ENCODE data around the gene LSAMP. TPM values are rescaled to one million over a fixed set of nuclear protein-coding genes. Genes with fewer than 3 reads are reported as not detected.

Gene LSAMP
- polyA plus RNA-seq, 3 donors, result not detected

GRCh38 chr3:115960799-115961198 lies 484.5 kb downstream of the LSAMP start:
- Mint-ChIP-seq H3K27me3 (ENCODE audit: low read depth in 3 of 3) (peaks cover 0 to 3% (median 2%) of the 10 kb centered on the region in 3 donors), H3K4me3 (no peak overlapping the region), H3K27ac (no peak overlapping the region), H3K9me3 (peaks cover 0 to 1% (median 0%) of the 10 kb centered on the region in 7 donors), H3K36me3 (no peaks in the 10 kb centered on the region), H3K4me1 (no peaks in the 10 kb centered on the region)
- no peak for TF ChIP-seq CTCF (IDR thresholded peaks at IDR 0.05)
- intact Hi-C loops (cut with micrococcal nuclease), result no loop called here
- Histone ChIP-seq H3K79me2 (ENCODE audit: insufficient read depth, low read length) (no peaks in the 10 kb centered on the region), H2AFZ (ENCODE audit: insufficient read depth, low read depth, low read length, poor library complexity, severe bottlenecking) (no peak overlapping the region), H4K20me1 (ENCODE audit: insufficient read depth, low read length) (no peaks in the 10 kb centered on the region), H3K4me2 (replicated peaks; ENCODE audit: extremely low read depth, low read length, poor library complexity, severe bottlenecking) (no peak overlapping the region), H3K27ac (ENCODE audit: low read depth in 1 of 2, low read length in 2 of 2) (no peak overlapping the region), H3K4me1 (ENCODE audit: control insufficient read depth in 1 of 2, insufficient read depth in 2 of 2, low read length in 2 of 2) (no peaks in the 10 kb centered on the region), H3K9me3 (replicated peaks in 1 of 2; ENCODE audit: control insufficient read depth in 1 of 2, insufficient read depth in 1 of 2, low read length in 2 of 2) (no peaks in the 10 kb centered on the region), H3K36me3 (replicated peaks in 1 of 2; ENCODE audit: control insufficient read depth in 1 of 2, insufficient read depth in 2 of 2, low read length in 2 of 2) (no peaks in the 10 kb centered on the region), H3K27me3 (ENCODE audit: control insufficient read depth in 2 of 2, insufficient read depth in 2 of 2, low read length in 2 of 2) (no peaks in the 10 kb centered on the region), H3K4me3 (replicated peaks in 1 of 3; ENCODE audit: low read depth in 2 of 3, low read length in 3 of 3) (no peak overlapping the region), H3K9ac (ENCODE audit: insufficient read depth, low read length, poor library complexity, severe bottlenecking) (no peak overlapping the region)
- no peak for DNase-seq
- 74% methylated on average over 5 of the region's 5 CpGs for WGBS (ENCODE audit: insufficient coverage)

- H3K9ac ChIP-seq (ENCODE audit: insufficient read depth, low read length, poor library complexity, severe bottlenecking), result no peak overlapping the region
- H3K27me3 Mint-ChIP-seq (ENCODE audit: low read depth in 3 of 3), result peaks cover 1 to 5% (median 4%) of the 10 kb centered on the region in 3 donors
- peaks cover 0 to 2% (median 0%) of the 10 kb centered on the region in 7 donors for H3K9me3 Mint-ChIP-seq
- intact Hi-C loops (cut with micrococcal nuclease), result no loop called here
- no peaks in the 10 kb centered on the region for H3K27me3 ChIP-seq (ENCODE audit: control insufficient read depth in 2 of 2, insufficient read depth in 2 of 2, low read length in 2 of 2)
- no peak overlapping the region for H2AFZ ChIP-seq (ENCODE audit: insufficient read depth, low read depth, low read length, poor library complexity, severe bottlenecking)
- WGBS (ENCODE audit: insufficient coverage), result no CpG with 5 or more reads among the region's 5 CpGs
- no peaks in the 10 kb centered on the region for H3K36me3 ChIP-seq (replicated peaks in 1 of 2; ENCODE audit: control insufficient read depth in 1 of 2, insufficient read depth in 2 of 2, low read length in 2 of 2)
- no peak overlapping the region for H3K4me2 ChIP-seq (replicated peaks; ENCODE audit: extremely low read depth, low read length, poor library complexity, severe bottlenecking)
- TF ChIP-seq CTCF (IDR thresholded peaks at IDR 0.05), result no peak
- no peaks in the 10 kb centered on the region for H3K36me3 Mint-ChIP-seq
- H3K4me1 ChIP-seq (ENCODE audit: control insufficient read depth in 1 of 2, insufficient read depth in 2 of 2, low read length in 2 of 2), result no peaks in the 10 kb centered on the region
- H3K79me2 ChIP-seq (ENCODE audit: insufficient read depth, low read length), result no peaks in the 10 kb centered on the region
- H4K20me1 ChIP-seq (ENCODE audit: insufficient read depth, low read length), result no peaks in the 10 kb centered on the region
- no peak overlapping the region for H3K4me3 Mint-ChIP-seq
- no peak overlapping the region for H3K27ac Mint-ChIP-seq
- no peaks in the 10 kb centered on the region for H3K4me1 Mint-ChIP-seq
- H3K9me3 ChIP-seq (replicated peaks in 1 of 2; ENCODE audit: control insufficient read depth in 1 of 2, insufficient read depth in 1 of 2, low read length in 2 of 2), result no peaks in the 10 kb centered on the region
- no peak overlapping the region for H3K4me3 ChIP-seq (replicated peaks in 1 of 3; ENCODE audit: low read depth in 2 of 3, low read length in 3 of 3)
- DNase-seq, result no peak
- no peak overlapping the region for H3K27ac ChIP-seq (ENCODE audit: low read depth in 1 of 2, low read length in 2 of 2)
These were observed 486.8 kb downstream of the LSAMP start for GRCh38 chr3:115958526-115958925.
